ENCODE results near the gene TNFAIP8. TPM values are rescaled to one million over a fixed set of nuclear protein-coding genes. Genes with fewer than 3 reads are reported as not detected.

TNFAIP8 gene
- total and polyA plus RNA-seq, 9 of the 15 experiments (the other 6 are each of a cell fraction or from before 2014, with no cell fraction given), result 29.9 to 52.2 (median 44.8) TPM

- 0 out of 2 replicates have a peak, but pooled peaks have one; percentile 18 for TF ChIP-seq DIDO1 (tag; IDR thresholded peaks at IDR 0.05; ENCODE audit: low read depth)
- TF ChIP-seq JUN (IDR thresholded peaks at IDR 0.05; ENCODE audit: borderline replicate concordance, low read depth, low read length), result no peak
- no peak for TF ChIP-seq JUN (CRISPR knock-in tag; IDR thresholded peaks at IDR 0.05; ENCODE audit: borderline replicate concordance)
- peak; percentile 94 to 95; a peak in 3 of 4 replicates for TF ChIP-seq MLLT1 (IDR thresholded peaks at IDR 0.05)
- TF ChIP-seq FUS (optimal IDR thresholded peaks at IDR 0.05; ENCODE audit: low read depth, low read length), result no peak
- TF ChIP-seq RBM22 (IDR thresholded peaks at IDR 0.05; ENCODE audit: low read depth, low read length, poor library complexity, severe bottlenecking), result no peak
- no peak; the same call in 1 of the 2 replicates for TF ChIP-seq ZBTB7A (IDR thresholded peaks at IDR 0.05; ENCODE audit: borderline replicate concordance, control insufficient read depth, low read depth, low read length)
- no peak for TF ChIP-seq HNRNPLL (IDR thresholded peaks at IDR 0.05; ENCODE audit: low read depth, low read length, poor library complexity, severe bottlenecking)
- peak; percentile 91 for TF ChIP-seq ZBTB2 (IDR thresholded peaks at IDR 0.05)
- peak in 1 of 3 experiments; percentile 5 for TF ChIP-seq YY1 (IDR thresholded peaks at IDR 0.05; ENCODE audit: borderline replicate concordance in 1 of 3, control insufficient read depth in 1 of 3, extremely low read depth in 1 of 3, insufficient read depth in 3 of 3, insufficient read length in 1 of 3, insufficient replicate concordance in 2 of 3, low read depth in 1 of 3, low read length in 2 of 3)
- TF ChIP-seq CTBP1 (IDR thresholded peaks at IDR 0.05; ENCODE audit: borderline replicate concordance), result peak; percentile 94
- no peak for TF ChIP-seq ZNF561 (CRISPR knock-in tag; conservative IDR thresholded peaks at IDR 0.05)
- TF ChIP-seq JUND (IDR thresholded peaks at IDR 0.05; ENCODE audit: borderline replicate concordance, low read depth, low read length), result peak; percentile 77
- peak; percentile 72; the same call in 2 of the 3 replicates for TF ChIP-seq JUND (tag; IDR thresholded peaks at IDR 0.05; ENCODE audit: borderline replicate concordance, low read depth, low read length)
- no peak for TF ChIP-seq HOXB6 (CRISPR knock-in tag; IDR thresholded peaks at IDR 0.05; ENCODE audit: borderline replicate concordance)
- TF ChIP-seq ZNF609 (CRISPR knock-in tag; IDR thresholded peaks at IDR 0.05; ENCODE audit: borderline replicate concordance), result no peak
- no peak for TF ChIP-seq ZKSCAN1 (IDR thresholded peaks at IDR 0.05; ENCODE audit: low read depth, low read length)
- no peak for TF ChIP-seq MYBL2 (IDR thresholded peaks at IDR 0.05; ENCODE audit: low read depth)
- no peak for TF ChIP-seq MYBL2 (CRISPR knock-in tag; IDR thresholded peaks at IDR 0.05; ENCODE audit: borderline replicate concordance)
Observed at GRCh38 chr5:119321569-119322311, 34.1 kb upstream of the TNFAIP8 start (continued).
